GM12873 (cell line): ENCODE results near the gene MYO1E.
A peak's percentile ranks its signal among the peaks of the same experiment; 100 is the strongest.

Source experiments
- TF ChIP-seq, protein P1 (sequence below): IDR thresholded peaks from 2 replicates; pipeline ENCODE4 v1.5.1; 2012; ENCODE audit warnings: low read depth, mild to moderate bottlenecking, moderate library complexity, low read length, control low read depth; ENCODE audit not compliant: insufficient read depth; ENCODE audit errors: missing control alignments

Gene MYO1E

DNA sequence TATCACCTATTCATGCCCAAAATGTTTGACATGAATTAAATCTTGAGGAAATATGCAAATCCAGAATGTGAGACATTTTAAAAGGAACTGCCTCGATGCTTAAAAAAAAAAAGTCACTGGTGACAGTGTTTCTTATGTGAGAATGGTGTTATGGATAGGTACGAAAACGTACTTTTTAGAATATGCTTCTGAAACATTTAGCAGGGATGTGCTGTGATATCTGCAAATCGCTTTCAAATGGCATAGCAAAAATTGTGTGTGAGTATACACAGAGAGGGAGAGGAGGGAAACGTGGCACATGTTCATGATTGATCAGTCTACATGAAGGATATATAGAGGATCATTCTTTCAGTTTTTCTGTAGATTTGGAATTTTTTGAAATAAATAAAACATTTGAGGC, 251.7 kb downstream of the MYO1E start:
- TF ChIP-seq, protein P1, sequence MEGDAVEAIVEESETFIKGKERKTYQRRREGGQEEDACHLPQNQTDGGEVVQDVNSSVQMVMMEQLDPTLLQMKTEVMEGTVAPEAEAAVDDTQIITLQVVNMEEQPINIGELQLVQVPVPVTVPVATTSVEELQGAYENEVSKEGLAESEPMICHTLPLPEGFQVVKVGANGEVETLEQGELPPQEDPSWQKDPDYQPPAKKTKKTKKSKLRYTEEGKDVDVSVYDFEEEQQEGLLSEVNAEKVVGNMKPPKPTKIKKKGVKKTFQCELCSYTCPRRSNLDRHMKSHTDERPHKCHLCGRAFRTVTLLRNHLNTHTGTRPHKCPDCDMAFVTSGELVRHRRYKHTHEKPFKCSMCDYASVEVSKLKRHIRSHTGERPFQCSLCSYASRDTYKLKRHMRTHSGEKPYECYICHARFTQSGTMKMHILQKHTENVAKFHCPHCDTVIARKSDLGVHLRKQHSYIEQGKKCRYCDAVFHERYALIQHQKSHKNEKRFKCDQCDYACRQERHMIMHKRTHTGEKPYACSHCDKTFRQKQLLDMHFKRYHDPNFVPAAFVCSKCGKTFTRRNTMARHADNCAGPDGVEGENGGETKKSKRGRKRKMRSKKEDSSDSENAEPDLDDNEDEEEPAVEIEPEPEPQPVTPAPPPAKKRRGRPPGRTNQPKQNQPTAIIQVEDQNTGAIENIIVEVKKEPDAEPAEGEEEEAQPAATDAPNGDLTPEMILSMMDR, result no peak

DNA sequence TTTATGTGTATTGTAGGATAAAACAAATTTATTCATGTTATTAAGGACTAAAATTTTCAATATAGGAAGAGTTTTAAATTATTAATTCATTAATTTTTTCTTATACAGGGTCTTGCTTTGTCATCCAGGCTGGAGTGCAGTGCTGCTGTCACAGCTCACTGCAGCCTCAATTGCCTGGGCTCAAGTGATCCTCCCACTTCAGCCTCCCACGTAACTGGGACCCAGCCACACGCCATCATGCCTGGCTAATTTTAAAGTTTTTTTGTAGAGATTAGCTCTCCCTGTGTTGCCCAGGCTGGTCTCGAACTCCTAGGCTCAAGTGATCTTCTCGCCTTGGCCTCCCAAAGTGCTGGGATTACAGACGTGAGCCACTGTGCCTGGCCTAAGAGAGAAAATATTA, 253.0 kb downstream of the MYO1E start:
- TF ChIP-seq, protein P1, result no peak

DNA sequence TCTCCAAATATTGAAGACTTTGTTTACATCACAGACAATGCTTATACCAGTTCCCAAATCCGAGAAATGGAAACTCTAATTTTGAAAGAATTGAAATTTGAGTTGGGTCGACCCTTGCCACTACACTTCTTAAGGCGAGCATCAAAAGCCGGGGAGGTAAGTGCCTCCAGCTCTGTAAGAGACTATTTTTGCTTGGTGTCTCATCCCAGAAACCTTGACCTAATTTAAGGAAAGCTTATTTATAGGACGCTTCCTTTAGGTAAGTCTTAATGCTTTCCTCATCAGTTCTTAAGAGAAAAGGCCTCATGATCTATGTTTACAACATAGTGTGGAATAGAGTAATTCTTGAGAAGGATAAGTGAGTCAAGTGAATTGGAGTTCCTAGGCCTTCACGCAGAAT, 255.9 kb downstream of the MYO1E start:
- TF ChIP-seq, protein P1, result no peak

DNA sequence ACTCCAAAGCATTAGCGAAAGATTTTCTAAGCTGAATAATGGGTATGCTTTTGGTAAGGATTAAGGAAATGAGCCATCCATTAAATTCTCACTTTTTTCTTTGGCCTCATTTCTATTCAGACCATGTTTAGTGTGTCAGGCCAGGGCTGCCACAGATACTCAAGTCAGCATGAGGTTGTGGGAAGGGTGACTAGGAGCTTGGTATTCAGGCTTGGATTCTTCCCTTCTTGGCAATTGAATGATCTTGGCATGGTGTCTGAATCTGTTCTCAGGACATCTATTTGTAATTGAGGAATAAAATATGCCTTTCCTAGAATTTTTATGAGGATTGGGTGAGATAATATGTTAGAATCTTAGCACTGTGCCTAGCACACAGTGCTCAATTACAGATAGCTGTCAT, 256.5 kb downstream of the MYO1E start:
- TF ChIP-seq, protein P1, result no peak

DNA sequence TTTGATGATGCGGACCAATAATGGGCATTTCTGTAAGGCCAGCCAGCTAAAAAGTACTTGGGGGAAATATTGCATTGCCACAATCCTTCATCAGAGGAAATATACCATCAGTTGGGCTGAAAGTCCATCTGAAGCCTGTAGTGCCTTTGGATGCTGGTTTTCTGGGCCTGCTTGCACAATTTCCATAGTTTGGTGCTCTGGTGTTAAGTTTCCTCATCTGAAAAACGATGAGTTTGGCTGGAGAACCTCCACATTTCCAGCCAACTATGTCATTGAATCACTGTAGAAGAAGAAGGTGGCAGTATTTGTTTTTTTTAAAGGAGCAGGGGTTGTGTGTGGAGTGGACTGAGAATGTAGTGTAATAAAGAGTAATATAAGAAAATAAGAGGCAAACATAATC, 257.6 kb downstream of the MYO1E start:
- TF ChIP-seq, protein P1, result no peak

DNA sequence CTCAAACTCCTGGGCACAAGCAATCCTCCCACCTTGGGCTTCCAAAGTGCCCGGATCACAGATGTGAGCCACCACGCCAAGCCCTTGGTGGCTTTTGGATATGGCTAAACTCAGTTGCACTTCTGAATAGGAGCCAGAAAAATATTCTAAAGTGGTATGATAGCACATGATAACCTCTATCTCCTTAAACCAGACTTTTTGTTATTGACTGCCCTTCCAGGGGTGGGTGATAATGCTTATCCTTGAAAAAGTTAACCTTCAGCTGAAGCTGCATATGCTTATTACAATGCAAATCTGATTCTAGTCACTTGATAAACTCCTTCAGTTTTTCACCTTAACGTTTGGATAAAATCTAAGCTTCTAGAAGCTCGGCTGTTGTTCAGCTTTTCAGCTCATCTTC, 261.4 kb downstream of the MYO1E start:
- TF ChIP-seq, protein P1, result no peak

DNA sequence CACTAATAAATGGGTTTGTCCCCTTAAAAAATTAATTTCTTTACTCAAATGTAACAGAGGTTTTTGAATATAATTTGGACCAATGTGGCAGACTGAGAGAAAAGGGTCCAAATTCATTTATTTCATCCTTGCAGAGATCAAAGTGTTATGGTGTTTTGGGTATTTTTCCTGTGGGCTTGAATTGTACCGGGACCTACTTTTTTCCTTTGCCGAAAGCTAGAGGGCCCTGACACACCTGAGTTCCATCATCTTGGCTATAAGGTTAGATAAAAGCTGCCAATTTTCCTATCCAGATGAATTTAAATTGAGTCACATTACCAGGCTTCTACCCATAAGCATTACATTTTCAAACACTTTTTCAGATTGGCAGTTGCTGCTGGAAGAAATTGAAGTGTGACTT, 266.8 kb downstream of the MYO1E start:
- TF ChIP-seq, protein P1, result peak; percentile 18
